HepG2 (cell line): ENCODE measurements around the gene GEMIN8. TPM values are rescaled to one million over a fixed set of nuclear protein-coding genes. Genes with fewer than 3 reads are reported as not detected.

ENCODE experiments used
- GTF3A ChIP-seq: sonication (generic); formaldehyde crosslinking; conservative IDR thresholded peaks from 2 replicates; pipeline ENCODE4 v1.4.0; 2020; ENCODE audit warnings: mild to moderate bottlenecking, missing genetic modification reagents
- KLF12 ChIP-seq: sonication (generic); formaldehyde crosslinking; IDR thresholded peaks from 2 replicates; pipeline ENCODE4 v1.4.0; 2020; ENCODE audit warnings: missing genetic modification reagents, borderline replicate concordance
- ZZZ3 ChIP-seq: sonication (generic); formaldehyde crosslinking; IDR thresholded peaks from 2 replicates; pipeline ENCODE4 v1.4.0; 2020; ENCODE audit warnings: missing genetic modification reagents, mild to moderate bottlenecking, borderline replicate concordance
- polyA plus RNA-seq, 8 experiments: library from polyadenylated mRNA; depleted of rRNA in 3 of 8; stranded (reverse) in 7 of 8; unstranded in 1 of 8; fragments of >200 nt; fragmentation: Illumina TruSeq in 4 of 8; extraction: Trizol in 4 of 8; gene quantifications; 2 replicates each; pipeline versions ENCODE4 v1.2.1 to v1.2.3, GENCODE V29; 2011 to 2016; ENCODE audit warnings: low read depth in 4 of 8, missing spikeins in 1 of 8, mixed read lengths in 1 of 8; ENCODE audit not compliant: insufficient read depth in 1 of 8
- total RNA-seq, 5 experiments: library from RNA; depleted of rRNA; stranded (reverse); fragments of >200 nt; fragmentation: Illumina TruSeq; extraction: Trizol; gene quantifications; 2 replicates each; pipeline ENCODE4 v1.2.3, GENCODE V29; 2016; ENCODE audit warnings: low read depth in 1 of 5
- TF ChIP-seq, protein P1 (sequence below): sonication (generic); formaldehyde crosslinking; IDR thresholded peaks from 2 replicates; pipeline ENCODE4 v1.4.0; 2020; ENCODE audit warnings: missing genetic modification reagents, mild to moderate bottlenecking, borderline replicate concordance
- TF ChIP-seq, protein P2 (sequence below): sonication (generic); formaldehyde crosslinking; IDR thresholded peaks from 2 replicates; pipeline ENCODE4 v1.4.0; 2020; ENCODE audit warnings: missing genetic modification reagents
- TF ChIP-seq, protein P3 (sequence below): sonication (generic); formaldehyde crosslinking; IDR thresholded peaks from 2 replicates; pipeline ENCODE4 v1.4.0; 2020; ENCODE audit warnings: mild to moderate bottlenecking, missing genetic modification reagents
- TF ChIP-seq, protein P4 (sequence below): sonication (generic); formaldehyde crosslinking; IDR thresholded peaks from 2 replicates; pipeline ENCODE4 v1.8.1; 2023; ENCODE audit warnings: missing genetic modification reagents, mild to moderate bottlenecking, borderline replicate concordance

GEMIN8 gene
- total and polyA plus RNA-seq, 2 of the 13 experiments (the other 11 are each of a cell fraction or from before 2014, with no cell fraction given), result 9.7 to 23.7 TPM

DNA sequence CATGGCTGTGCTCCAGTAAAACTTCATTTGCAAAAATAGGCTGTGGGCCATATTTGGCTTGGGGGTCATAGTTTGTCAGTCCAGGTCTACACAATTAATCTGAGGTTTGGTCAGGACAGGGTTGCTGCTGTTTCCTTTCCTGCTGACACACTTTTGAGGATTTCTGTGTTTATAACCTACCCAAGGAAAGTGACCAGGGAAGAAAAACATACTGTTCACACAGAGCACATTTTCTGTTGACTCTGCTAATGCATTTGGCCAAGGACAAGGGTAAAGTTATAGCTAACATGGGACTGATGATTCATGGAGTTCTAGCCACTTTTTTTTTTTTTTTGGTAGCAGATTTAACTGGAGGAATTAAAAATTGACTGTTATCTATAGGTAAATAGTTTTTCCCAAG lies 43.9 kb upstream of the GEMIN8 start (continued):
- TF ChIP-seq, protein P1, sequence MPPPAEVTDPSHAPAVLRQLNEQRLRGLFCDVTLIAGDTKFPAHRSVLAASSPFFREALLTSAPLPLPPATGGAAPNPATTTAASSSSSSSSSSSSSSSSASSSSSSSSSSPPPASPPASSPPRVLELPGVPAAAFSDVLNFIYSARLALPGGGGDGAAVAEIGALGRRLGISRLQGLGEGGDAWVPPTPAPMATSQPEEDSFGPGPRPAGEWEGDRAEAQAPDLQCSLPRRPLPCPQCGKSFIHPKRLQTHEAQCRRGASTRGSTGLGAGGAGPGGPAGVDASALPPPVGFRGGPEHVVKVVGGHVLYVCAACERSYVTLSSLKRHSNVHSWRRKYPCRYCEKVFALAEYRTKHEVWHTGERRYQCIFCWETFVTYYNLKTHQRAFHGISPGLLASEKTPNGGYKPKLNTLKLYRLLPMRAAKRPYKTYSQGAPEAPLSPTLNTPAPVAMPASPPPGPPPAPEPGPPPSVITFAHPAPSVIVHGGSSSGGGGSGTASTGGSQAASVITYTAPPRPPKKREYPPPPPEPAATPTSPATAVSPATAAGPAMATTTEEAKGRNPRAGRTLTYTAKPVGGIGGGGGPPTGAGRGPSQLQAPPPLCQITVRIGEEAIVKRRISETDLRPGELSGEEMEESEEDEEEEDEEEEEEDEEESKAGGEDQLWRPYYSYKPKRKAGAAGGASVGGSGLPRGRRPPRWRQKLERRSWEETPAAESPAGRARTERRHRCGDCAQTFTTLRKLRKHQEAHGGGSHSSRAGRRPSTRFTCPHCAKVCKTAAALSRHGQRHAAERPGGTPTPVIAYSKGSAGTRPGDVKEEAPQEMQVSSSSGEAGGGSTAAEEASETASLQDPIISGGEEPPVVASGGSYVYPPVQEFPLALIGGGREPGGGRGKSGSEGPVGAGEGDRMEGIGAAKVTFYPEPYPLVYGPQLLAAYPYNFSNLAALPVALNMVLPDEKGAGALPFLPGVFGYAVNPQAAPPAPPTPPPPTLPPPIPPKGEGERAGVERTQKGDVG (CRISPR knock-in tag), result no peak
- TF ChIP-seq, protein P2, sequence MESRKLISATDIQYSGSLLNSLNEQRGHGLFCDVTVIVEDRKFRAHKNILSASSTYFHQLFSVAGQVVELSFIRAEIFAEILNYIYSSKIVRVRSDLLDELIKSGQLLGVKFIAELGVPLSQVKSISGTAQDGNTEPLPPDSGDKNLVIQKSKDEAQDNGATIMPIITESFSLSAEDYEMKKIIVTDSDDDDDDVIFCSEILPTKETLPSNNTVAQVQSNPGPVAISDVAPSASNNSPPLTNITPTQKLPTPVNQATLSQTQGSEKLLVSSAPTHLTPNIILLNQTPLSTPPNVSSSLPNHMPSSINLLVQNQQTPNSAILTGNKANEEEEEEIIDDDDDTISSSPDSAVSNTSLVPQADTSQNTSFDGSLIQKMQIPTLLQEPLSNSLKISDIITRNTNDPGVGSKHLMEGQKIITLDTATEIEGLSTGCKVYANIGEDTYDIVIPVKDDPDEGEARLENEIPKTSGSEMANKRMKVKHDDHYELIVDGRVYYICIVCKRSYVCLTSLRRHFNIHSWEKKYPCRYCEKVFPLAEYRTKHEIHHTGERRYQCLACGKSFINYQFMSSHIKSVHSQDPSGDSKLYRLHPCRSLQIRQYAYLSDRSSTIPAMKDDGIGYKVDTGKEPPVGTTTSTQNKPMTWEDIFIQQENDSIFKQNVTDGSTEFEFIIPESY (CRISPR knock-in tag), result no peak
- TF ChIP-seq, protein P3, sequence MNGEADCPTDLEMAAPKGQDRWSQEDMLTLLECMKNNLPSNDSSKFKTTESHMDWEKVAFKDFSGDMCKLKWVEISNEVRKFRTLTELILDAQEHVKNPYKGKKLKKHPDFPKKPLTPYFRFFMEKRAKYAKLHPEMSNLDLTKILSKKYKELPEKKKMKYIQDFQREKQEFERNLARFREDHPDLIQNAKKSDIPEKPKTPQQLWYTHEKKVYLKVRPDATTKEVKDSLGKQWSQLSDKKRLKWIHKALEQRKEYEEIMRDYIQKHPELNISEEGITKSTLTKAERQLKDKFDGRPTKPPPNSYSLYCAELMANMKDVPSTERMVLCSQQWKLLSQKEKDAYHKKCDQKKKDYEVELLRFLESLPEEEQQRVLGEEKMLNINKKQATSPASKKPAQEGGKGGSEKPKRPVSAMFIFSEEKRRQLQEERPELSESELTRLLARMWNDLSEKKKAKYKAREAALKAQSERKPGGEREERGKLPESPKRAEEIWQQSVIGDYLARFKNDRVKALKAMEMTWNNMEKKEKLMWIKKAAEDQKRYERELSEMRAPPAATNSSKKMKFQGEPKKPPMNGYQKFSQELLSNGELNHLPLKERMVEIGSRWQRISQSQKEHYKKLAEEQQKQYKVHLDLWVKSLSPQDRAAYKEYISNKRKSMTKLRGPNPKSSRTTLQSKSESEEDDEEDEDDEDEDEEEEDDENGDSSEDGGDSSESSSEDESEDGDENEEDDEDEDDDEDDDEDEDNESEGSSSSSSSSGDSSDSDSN (CRISPR knock-in tag), result no peak
- no peak for TF ChIP-seq GTF3A (CRISPR knock-in tag)
- TF ChIP-seq, protein P4, sequence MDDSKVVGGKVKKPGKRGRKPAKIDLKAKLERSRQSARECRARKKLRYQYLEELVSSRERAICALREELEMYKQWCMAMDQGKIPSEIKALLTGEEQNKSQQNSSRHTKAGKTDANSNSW (CRISPR knock-in tag), result no peak
- TF ChIP-seq ZZZ3, result no peak
- no peak for TF ChIP-seq KLF12 (CRISPR knock-in tag)
